ENCODE data around the gene MRPL20. TPM values are rescaled to one million over a fixed set of nuclear protein-coding genes. Genes with fewer than 3 reads are reported as not detected.

Gene MRPL20
- total and polyA plus RNA-seq, 12 donors: 98.9 to 276 (median 158) TPM

DNA sequence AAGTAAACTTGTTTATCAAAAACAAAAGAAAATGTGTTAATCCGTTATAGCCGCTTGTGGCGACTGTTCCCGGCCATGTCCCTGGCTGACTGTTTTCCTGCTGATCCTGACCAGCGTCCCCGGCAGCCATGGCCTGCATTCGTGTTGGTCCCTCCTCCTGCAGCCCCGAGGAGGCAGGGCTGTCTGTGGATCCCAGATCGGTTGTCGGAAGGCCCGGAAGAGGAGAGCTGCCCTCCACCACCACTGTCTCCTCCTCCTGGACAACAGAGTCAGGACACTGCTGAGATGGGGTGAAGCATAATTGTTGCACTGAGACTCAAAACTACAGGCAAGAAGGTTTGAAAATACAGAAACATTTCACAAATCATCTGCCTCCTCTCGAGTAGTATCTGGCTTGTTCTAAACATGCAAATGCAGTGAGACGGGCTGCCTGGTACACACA lies 45.1 kb downstream of the MRPL20 start:
- Histone ChIP-seq H3K4me3 (no peak overlapping the region), H3K9me3 (replicated peaks in 1 of 3) (no peaks in the 10 kb centered on the region), H3K36me3 (replicated peaks in 1 of 2) (no peaks in the 10 kb centered on the region), H3K4me1 (replicated peaks in 1 of 2) (no peaks in the 10 kb centered on the region), H3K27ac (peak overlapping the region in 2 of 5 donors; percentile 50 to 87), H3K27me3 (no peaks in the 10 kb centered on the region)
- 13 to 18% (median 14%) methylated on average over 13 of the region's 13 CpGs for WGBS, 4 donors
- TF ChIP-seq POLR2A (IDR thresholded peaks at IDR 0.05): no peak
- TF ChIP-seq CTCF (IDR thresholded peaks at IDR 0.05): peak in 1 of 6 experiments; percentile 18
- intact Hi-C loops (cut with DNase I): no loop called here
- DNase-seq: peak in 5 of 7 donors; percentile 31 to 63 (median 57)

- no peaks in the 10 kb centered on the region for H3K27me3 ChIP-seq
- peak overlapping the region in 2 of 5 donors; percentile 50 to 87 for H3K27ac ChIP-seq
- no peak overlapping the region for H3K4me3 ChIP-seq
- TF ChIP-seq CTCF (IDR thresholded peaks at IDR 0.05) (no peak), POLR2A (IDR thresholded peaks at IDR 0.05) (no peak)
- H3K36me3 ChIP-seq (replicated peaks in 1 of 2): no peaks in the 10 kb centered on the region
- no peaks in the 10 kb centered on the region for H3K4me1 ChIP-seq (replicated peaks in 1 of 2)
- WGBS, 4 donors: 75 to 80% (median 77%) methylated on average over 26 to 35 of the region's 35 CpGs
- intact Hi-C loops (cut with DNase I): no loop called here
- DNase-seq: peak in 1 of 7 donors; percentile 8
- no peaks in the 10 kb centered on the region for H3K9me3 ChIP-seq (replicated peaks in 1 of 3)
Measured at GRCh38 chr1:1361233-1361981, 45.7 kb downstream of the MRPL20 start.

DNA sequence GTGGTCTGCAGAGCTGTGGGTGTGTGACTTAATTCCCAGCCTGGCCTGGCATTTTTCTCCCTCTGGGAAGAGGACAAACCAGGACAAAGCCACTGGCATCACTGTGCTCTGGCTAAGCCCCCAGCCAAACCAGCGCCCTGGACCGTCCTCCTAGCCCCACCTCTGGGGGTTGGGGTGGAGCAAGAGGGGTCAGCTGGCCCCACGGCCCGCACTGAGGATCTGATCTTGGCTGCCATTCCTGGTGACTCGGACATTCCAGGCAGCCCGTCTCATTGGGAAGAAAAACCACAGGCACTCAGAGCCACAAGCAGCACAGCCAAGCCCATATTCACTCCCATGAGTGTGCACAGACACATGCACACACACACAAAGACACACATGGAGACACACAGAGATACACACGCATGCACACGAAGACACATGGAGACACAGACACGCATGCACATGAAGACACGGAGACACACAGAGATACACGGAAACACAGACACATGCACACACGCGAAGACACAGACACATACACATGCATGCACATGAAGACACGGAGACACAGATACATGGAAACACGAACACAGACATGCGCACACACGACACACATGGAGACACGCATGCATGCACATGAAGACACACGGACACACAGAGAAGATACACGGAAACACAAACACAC lies 46.5 kb downstream of the MRPL20 start:
- no peaks in the 10 kb centered on the region for H3K27me3 ChIP-seq
- H3K27ac ChIP-seq: peak overlapping the region in 3 of 5 donors; percentile 16 to 87 (median 72)
- intact Hi-C loops (cut with DNase I): no loop called here
- no peaks in the 10 kb centered on the region for H3K4me1 ChIP-seq (replicated peaks in 1 of 2)
- H3K9me3 ChIP-seq (replicated peaks in 1 of 3): no peaks in the 10 kb centered on the region
- no peaks in the 10 kb centered on the region for H3K36me3 ChIP-seq (replicated peaks in 1 of 2)
- DNase-seq: peak in 3 of 7 donors; percentile 35 to 53 (median 53)
- no peak overlapping the region for H3K4me3 ChIP-seq
- WGBS, 4 donors: 64 to 91% (median 75%) methylated on average over 14 to 20 of the region's 20 CpGs
- TF ChIP-seq POLR2A (IDR thresholded peaks at IDR 0.05): no peak

DNA sequence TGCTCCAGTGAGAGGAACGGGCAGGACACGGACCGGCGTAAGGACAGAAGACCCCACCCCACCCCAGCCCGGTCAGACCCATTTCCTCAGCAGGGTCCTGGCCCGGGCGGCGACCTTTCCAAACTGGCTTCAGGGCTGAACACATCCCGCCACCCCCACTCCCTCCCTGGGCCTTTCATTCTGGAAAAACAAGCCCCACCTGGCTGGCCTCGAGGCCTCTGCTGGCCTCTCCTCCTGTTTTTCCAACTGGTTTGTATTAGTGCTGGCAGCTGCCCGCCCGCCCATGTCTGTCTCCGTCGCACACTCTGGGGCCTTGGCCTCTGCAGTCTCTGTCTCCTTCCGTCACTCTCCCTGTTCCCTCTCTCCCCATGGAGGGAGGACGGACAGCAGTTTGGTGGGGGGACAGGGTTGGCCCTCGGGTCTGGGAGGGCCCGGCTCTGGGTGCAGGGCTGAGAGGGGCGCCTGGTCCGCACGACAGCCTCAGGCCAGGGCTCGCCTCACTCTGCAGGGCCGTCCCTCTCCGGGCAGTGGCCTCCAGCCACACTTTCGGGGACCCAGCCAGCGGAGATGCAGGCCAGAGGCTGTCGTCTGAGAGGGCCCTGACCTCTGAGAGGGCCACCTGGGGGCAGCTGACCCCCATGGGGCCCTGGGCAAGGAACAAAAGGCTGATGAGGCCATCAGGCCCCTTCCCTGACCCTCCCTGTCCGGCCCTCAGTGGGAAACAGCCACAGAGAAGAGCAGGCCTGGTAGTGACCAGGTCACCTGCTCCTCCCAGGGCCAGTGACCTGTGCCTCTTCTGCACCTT lies 47.2 kb downstream of the MRPL20 start:
- H3K4me1 ChIP-seq (replicated peaks in 1 of 2): peaks cover 0 to 4% of the 10 kb centered on the region in 2 donors
- intact Hi-C loops (cut with DNase I): no loop called here

More for the DNA sequence above, 47.2 kb downstream of the MRPL20 start:
- 40 to 48% (median 47%) methylated on average over 14 to 28 of the region's 28 CpGs for WGBS, 4 donors
- no peak overlapping the region for H3K4me3 ChIP-seq
- no peaks in the 10 kb centered on the region for H3K9me3 ChIP-seq (replicated peaks in 1 of 3)
- H3K27me3 ChIP-seq: peaks cover under 1% of the 10 kb centered on the region
- DNase-seq: peak in 2 of 7 donors; percentile 4 to 9
- H3K27ac ChIP-seq: peak overlapping the region in 4 of 5 donors; percentile 16 to 87 (median 70)
- no peaks in the 10 kb centered on the region for H3K36me3 ChIP-seq (replicated peaks in 1 of 2)
- TF ChIP-seq CTCF (IDR thresholded peaks at IDR 0.05) (no peak), POLR2A (IDR thresholded peaks at IDR 0.05) (no peak)
